Measurements from ENCODE around the gene SLC37A1.

SLC37A1 gene

GRCh38 chr21:42580793-42581321 lies 67.2 kb downstream of the SLC37A1 start:
- no peak for DNase-seq

- DNase-seq, result no peak
Observed at GRCh38 chr21:42581336-42581992, 67.8 kb downstream of the SLC37A1 start.

GRCh38 chr21:42581993-42582786 lies 68.5 kb downstream of the SLC37A1 start:
- DNase-seq, result no peak

GRCh38 chr21:42582787-42583476 lies 69.3 kb downstream of the SLC37A1 start:
- DNase-seq, result no peak

- DNase-seq, result no peak
Observed at GRCh38 chr21:42583477-42584295, 70.0 kb downstream of the SLC37A1 start.

GRCh38 chr21:42584296-42584641 lies 70.6 kb downstream of the SLC37A1 start:
- DNase-seq, result no peak

GRCh38 chr21:42585881-42586280 lies 72.2 kb downstream of the SLC37A1 start:
- no peak for DNase-seq

- DNase-seq, result no peak
Observed at GRCh38 chr21:42586406-42586805, 72.8 kb downstream of the SLC37A1 start.

GRCh38 chr21:42587036-42587435 lies 73.4 kb downstream of the SLC37A1 start:
- DNase-seq, result no peak

GRCh38 chr21:42590431-42591131 lies 76.9 kb downstream of the SLC37A1 start:
- DNase-seq, result no peak

- DNase-seq, result no peak
Observed at GRCh38 chr21:42591170-42591869, 77.7 kb downstream of the SLC37A1 start.

GRCh38 chr21:42592156-42592820 lies 78.6 kb downstream of the SLC37A1 start:
- DNase-seq, result no peak

- DNase-seq, result peak; percentile 63 to 69
Observed at GRCh38 chr21:42593007-42593814, 79.6 kb downstream of the SLC37A1 start.

GRCh38 chr21:42594616-42595282 lies 81.1 kb downstream of the SLC37A1 start:
- DNase-seq, result no peak

- no peak for DNase-seq
Observed at GRCh38 chr21:42595283-42596187, 81.9 kb downstream of the SLC37A1 start.

GRCh38 chr21:42596657-42597056 lies 83.0 kb downstream of the SLC37A1 start:
- DNase-seq, result no peak

- no peak for DNase-seq
Observed at GRCh38 chr21:42597487-42598158, 84.0 kb downstream of the SLC37A1 start.
